ENCODE data around the gene IER5.

DNA sequence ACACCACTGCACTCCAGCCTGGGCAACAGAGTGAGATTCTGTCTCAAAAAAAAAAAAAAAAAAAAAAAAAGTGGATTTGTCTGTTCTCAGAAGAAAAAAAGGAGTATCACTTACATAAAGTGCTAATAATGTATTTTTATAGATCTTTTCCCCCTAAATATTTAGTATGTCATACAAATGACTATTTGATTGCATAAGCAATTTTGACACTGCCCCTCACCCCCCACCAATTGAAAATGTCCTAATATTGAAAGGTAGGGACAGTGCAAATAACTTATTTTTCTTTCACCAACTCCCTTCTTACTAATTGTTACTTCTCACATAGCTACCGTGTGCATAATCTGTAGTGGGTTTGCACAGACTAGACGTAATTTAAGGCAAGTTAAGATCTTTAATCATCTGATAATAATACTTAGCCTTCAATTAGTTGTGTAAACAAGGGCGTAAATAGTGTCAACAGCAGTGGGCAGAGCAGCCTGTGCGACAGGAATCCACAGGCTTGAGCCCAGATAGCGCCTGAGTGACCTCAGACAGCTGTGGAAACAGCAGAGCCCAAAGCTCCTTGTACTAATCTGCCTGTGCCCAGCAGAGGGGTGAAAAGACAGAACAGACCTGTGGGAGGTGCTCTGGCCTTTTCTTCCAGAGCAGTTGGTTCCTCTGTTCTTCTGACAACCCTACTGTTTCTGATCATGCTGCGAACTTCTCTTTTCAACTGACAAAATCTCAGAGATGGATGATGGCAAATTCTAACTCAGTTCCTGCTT, 4.5 kb upstream of the IER5 start:
- TF ChIP-seq ARNTL (CRISPR knock-in tag; IDR thresholded peaks at IDR 0.05; ENCODE audit: borderline replicate concordance, low read depth) = no peak
- no peak for TF ChIP-seq ZFP30 (CRISPR knock-in tag; IDR thresholded peaks at IDR 0.05)
- no peak for TF ChIP-seq RARB (CRISPR knock-in tag; IDR thresholded peaks at IDR 0.05)
- TF ChIP-seq PATZ1 (CRISPR knock-in tag; IDR thresholded peaks at IDR 0.05; ENCODE audit: borderline replicate concordance) = no peak
- no peak for TF ChIP-seq ESRRG (CRISPR knock-in tag; IDR thresholded peaks at IDR 0.05)
- TF ChIP-seq, protein P1, sequence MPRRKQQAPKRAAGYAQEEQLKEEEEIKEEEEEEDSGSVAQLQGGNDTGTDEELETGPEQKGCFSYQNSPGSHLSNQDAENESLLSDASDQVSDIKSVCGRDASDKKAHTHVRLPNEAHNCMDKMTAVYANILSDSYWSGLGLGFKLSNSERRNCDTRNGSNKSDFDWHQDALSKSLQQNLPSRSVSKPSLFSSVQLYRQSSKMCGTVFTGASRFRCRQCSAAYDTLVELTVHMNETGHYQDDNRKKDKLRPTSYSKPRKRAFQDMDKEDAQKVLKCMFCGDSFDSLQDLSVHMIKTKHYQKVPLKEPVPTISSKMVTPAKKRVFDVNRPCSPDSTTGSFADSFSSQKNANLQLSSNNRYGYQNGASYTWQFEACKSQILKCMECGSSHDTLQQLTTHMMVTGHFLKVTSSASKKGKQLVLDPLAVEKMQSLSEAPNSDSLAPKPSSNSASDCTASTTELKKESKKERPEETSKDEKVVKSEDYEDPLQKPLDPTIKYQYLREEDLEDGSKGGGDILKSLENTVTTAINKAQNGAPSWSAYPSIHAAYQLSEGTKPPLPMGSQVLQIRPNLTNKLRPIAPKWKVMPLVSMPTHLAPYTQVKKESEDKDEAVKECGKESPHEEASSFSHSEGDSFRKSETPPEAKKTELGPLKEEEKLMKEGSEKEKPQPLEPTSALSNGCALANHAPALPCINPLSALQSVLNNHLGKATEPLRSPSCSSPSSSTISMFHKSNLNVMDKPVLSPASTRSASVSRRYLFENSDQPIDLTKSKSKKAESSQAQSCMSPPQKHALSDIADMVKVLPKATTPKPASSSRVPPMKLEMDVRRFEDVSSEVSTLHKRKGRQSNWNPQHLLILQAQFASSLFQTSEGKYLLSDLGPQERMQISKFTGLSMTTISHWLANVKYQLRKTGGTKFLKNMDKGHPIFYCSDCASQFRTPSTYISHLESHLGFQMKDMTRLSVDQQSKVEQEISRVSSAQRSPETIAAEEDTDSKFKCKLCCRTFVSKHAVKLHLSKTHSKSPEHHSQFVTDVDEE (CRISPR knock-in tag; IDR thresholded peaks at IDR 0.05) = no peak
- TF ChIP-seq ZNF70 (CRISPR knock-in tag; IDR thresholded peaks at IDR 0.05) = no peak

Measured in SK-N-SH treated with all-trans-retinoic acid at 6 μM for 48 hours (cell line).